NCI-H2107 treated with DMSO at 0.1 percent for 48 hours (cell line): ENCODE data around the gene GPR52.
"Not testable (repeated sequence)": the region's sequence is repeated elsewhere in the genome, so short reads cannot be mapped to it uniquely, and the experiment has no call there.

Experiments
- DNase-seq: peaks from one replicate; lab custom pipeline; 2025; ENCODE audit not compliant: unreplicated experiment; lab: John Stamatoyannopoulos, UW

GPR52 gene

GRCh38 chr1:174447866-174448530 is at the start of gene GPR52:
TSS of gene GPR52 (plus strand) at chr1:174447964. CDS start at chr1:174448112, 148 bp downstream.
- no peak for DNase-seq

- no peak for DNase-seq
Observed at GRCh38 chr1:174398246-174398645, 49.5 kb upstream of the GPR52 start.

DNA sequence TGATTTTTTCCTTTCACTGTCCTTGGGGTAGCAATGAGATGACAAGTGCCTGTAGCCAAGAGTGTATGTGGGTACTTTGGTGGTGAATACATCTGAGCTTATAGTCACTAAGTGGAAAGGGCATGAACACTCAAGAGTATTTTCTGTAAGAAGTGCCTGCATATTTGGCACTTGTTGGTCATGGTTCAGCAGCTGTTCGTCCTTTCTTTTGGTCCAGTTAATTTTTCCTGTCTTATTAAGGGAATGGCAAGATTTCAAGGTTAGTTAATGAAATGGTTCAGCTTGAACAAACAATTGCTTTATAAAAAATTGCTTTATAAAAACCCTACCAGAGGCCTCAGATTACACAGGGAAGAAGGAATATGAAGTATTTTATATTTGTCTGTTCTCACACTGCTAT is 48.6 kb upstream of the GPR52 start:
- DNase-seq, result no peak

DNA sequence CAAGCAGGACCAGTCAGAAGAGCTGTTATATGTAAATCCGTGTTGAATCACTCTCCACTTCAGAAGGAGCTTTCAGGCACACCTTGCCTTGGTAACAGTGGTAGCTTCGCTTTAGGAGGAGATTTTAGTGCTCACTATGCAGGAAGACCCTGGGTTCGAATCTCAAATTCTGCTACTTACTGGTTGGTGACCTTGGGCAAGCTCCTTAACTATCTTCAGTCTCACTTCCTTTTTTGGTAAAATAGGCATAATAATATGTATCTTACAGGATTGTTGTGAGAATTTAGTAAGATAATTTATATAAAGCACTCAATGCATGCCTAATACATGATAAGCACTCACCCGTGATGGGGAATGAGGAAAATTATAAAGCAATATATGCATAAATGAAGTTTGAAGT is 46.7 kb upstream of the GPR52 start:
- no peak for DNase-seq

GRCh38 chr1:174405219-174405618 is 42.5 kb upstream of the GPR52 start:
- DNase-seq, result no peak

DNA sequence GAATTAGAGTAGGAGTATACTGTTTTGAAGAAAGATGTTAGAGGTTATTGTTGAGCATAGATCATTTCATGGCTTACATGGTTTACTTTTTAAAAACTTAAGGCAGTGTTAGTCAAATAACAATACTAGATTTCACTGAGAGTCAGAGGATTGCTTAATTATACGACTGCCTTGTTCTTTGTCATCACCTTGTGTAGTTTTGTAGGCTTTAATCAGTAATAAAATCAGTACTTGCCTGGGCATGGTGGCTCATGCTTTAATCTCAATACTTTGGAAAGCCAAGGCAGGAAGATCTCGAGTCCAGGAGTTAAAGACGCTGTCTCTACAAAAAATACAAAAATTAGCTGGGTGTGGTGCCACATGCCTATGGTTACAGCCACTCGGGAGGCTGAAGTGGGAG is 41.3 kb upstream of the GPR52 start:
- DNase-seq, result no peak

- no peak for DNase-seq
Observed at GRCh38 chr1:174407665-174408064, 40.1 kb upstream of the GPR52 start.

GRCh38 chr1:174408146-174408545 is 39.6 kb upstream of the GPR52 start:
- DNase-seq, result no peak

DNA sequence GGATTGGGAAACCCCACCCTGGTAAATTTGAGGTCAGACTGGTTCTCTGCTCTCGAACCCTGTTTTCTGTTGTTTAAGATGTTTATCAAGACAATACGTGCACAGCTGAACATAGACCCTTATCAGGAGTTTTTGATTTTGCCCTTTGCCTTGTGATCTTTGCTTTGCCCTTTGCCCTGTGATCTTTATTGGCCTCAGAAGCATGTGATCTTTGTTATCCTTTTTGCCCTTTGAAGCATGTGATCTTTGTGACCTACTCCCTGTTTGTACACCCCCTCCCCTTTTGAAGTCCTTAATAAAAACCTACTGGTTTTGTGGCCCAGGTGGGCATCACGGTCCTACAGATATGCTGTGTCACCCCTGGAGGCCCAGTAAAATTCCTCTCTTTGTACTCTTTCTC is 38.0 kb upstream of the GPR52 start:
- not testable (repeated sequence) for DNase-seq

- DNase-seq, result no peak
Observed at GRCh38 chr1:174413632-174414031, 34.1 kb upstream of the GPR52 start.

DNA sequence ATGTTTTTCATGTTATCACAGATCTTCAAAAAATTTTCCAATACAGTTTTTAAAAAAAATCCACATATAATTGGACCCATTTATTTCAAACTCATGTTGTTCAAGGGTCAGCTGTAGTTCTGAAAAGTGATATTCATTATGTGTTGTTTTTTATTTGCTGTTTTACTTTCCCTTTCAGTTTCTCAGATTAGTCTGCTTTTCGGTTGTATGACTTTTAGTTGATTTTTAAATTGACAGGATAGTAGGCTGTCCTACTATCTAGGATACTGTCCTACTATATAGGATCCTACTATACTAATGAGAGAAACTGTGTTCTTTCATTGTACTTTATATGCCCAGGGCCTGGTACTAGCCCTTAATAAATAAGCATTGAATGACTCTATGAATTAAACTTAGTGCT is 33.6 kb upstream of the GPR52 start:
- DNase-seq, result no peak

DNA sequence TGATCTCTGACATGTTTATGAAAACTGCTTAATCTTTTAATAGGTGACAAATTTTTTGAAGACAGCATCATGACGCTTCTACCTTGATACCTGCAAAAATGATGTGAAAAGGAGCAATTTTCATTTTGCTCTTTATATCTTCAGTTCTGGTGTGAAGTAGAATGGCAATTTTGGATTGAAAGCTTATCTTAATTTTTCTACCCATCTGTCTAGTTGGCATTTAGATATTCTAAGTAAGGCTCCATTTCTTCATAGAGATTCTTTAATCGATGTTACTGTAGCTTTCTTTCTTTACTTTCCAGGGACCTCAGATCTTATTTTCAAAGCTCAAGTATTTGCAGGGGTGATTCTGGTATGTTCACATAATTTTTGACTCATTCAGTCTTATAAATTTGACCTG is 32.3 kb upstream of the GPR52 start:
- no peak for DNase-seq

DNA sequence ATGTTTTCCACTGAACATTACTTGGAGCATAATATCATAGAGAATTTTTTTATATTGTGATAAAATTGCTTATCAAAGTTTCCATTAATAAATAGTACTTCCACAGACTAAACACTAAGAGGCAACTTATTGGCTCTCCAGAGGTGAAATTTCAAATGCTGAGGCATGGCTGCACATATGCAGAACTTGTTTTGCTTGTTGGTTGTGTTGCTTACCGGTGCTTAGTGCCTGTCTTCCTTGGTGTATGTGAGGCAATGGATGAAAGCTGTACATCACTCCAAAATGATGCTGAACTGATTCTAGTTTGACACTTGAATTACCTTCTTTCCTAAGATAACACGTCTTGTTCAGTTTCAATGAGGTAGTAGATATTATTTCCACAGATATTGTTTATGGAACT is 29.8 kb upstream of the GPR52 start:
- DNase-seq, result no peak

DNA sequence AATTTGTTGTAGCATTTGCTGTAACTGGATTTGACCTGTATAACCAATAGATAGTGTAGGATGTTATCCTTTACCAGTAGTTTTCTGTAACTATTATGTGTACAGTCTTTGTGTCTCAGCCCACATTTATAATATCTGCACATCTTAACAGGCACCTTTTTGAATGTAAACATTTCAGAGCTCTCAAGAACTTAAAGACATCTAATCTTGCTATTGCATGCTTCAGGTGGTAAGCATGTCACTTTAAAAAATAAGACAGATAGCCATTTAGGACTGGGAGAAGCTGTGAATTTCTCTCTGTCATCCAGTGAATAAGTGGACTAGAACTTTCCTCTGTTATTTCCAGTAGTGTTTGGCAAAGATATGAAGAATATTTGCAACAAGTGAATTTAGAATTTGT is 22.6 kb upstream of the GPR52 start:
- no peak for DNase-seq

- DNase-seq, result no peak
Observed at GRCh38 chr1:174426153-174426552, 21.6 kb upstream of the GPR52 start.

DNA sequence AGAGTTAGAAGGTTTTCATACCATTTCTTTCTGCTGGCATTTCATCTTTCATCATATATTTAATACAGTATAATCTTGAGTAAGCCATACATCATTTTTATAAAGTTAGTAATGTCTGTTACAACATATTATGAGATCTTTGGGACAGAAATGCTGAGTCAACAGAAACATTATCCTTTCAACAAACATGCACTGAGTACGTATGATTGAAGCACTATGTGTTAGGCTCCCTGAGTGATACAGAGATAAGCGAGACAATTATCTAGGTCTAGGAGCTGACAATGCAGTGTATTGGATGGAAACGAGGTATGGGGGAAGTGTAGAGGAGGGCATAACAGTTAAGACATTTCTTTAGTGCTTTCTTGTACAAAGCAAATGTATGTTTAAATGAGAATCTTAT is 19.7 kb upstream of the GPR52 start:
- DNase-seq, result no peak

DNA sequence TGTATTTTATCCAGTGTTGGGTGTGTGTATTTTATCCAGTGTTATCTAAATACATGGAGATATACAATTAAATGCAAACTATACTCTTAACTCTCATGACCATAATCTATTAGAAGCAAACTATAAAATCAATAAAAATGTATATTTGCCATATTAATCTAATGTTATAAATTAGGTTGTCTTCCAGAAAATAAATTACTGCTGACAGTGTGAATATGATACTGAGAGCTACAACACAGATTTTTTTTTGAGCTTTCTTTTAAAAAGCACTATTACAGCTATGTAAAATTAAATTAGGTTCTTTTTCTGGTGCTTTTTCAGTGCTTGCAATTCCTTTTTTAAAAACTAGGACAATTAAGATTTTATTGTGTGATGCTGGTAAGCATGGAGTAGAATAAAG is 19.0 kb upstream of the GPR52 start:
- no peak for DNase-seq

- no peak for DNase-seq
Observed at GRCh38 chr1:174433451-174433850, 14.3 kb upstream of the GPR52 start.

- no peak for DNase-seq
Observed at GRCh38 chr1:174445351-174445750, 2.4 kb upstream of the GPR52 start.

- DNase-seq, result no peak
Observed at GRCh38 chr1:174445817-174446216, 1.9 kb upstream of the GPR52 start.

DNA sequence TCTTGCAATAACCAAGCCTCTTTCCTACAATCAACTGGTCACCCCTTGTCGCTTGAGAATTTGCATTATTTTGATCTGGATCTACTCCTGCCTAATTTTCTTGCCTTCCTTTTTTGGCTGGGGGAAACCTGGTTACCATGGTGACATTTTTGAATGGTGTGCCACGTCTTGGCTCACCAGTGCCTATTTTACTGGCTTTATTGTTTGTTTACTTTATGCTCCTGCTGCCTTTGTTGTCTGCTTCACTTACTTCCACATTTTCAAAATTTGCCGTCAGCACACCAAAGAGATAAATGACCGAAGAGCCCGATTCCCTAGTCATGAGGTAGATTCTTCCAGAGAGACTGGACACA is 743 bp downstream of the GPR52 start:
- no peak for DNase-seq

GRCh38 chr1:174448974-174449373 is 1.2 kb downstream of the GPR52 start:
- no peak for DNase-seq

GRCh38 chr1:174451408-174451807 is 3.6 kb downstream of the GPR52 start:
- no peak for DNase-seq

DNA sequence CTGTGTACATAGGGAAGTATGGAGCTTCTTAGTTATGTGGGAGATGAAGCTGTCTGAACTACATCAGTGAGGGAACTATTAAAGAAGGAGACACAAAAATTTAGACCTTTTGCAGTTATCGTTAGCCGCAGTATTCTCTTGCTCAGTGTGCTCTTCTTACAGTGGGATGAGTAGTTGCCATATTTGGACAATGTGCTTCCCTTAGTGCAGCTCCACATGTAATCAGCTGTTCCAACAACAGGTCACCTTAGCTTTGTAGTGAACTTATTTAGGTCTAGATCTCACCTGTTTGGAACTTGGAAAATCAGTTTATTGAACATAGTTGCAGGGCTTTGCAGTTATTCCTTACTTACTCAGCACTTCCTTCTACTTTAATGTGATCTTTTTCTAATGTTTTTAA is 18.1 kb downstream of the GPR52 start:
- DNase-seq, result no peak
